PC-3 (cell line): ENCODE measurements around the gene SPIN3.

Experiments
- CTCF ChIP-seq: fragments of 300-600 bp; sonication (generic); conservative IDR thresholded peaks from 2 replicates; pipeline ENCODE4 v1.5.1; 2017; ENCODE audit warnings: antibody characterized with exemption, low read depth, mild to moderate bottlenecking, low read length
- EZH2 ChIP-seq: fragments of 300-600 bp; sonication (generic); IDR thresholded peaks from one replicate; pipeline ENCODE4 v1.6.1; 2017; ENCODE audit warnings: antibody characterized with exemption, mild to moderate bottlenecking, low read length; ENCODE audit not compliant: unreplicated experiment
- EZH2phosphoT487 ChIP-seq: fragments of 300-600 bp; sonication (generic); IDR thresholded peaks from 2 replicates; pipeline ENCODE4 v1.6.1; 2018; ENCODE audit warnings: mild to moderate bottlenecking, antibody characterized with exemption, low read length, borderline replicate concordance

- TF ChIP-seq CTCF (no peak), EZH2 (no peak), EZH2phosphoT487 (no peak)
Measured at GRCh38 chrX:56963377-56963776, 32.0 kb downstream of the SPIN3 start.
